Measurements from ENCODE around the gene CHMP3.
"Not testable (repeated sequence)": the region's sequence is repeated elsewhere in the genome, so short reads cannot be mapped to it uniquely, and the experiment has no call there.

The CHMP3 gene

DNA sequence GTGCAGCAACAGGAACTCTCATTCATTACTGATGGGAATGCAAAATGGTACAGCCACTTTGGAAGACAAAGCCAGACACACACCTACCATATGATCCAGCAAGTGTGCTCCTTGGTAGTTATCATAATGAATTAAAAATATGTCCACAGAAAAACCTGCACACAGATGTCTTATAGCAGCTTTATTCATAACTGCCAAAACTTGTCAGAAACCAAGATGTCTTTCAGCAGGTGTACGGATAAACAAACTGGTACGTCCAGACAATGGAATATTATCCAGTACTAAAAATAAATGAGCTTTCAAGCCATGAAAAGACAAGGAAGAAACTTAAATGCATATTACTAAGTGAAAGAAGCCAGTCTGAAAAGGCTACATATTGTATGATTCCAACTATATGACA lies 50.4 kb downstream of the CHMP3 start:
- in situ Hi-C loops (cut with MboI; ENCODE audit: low sequenced_read_pairs): no loop called here

DNA sequence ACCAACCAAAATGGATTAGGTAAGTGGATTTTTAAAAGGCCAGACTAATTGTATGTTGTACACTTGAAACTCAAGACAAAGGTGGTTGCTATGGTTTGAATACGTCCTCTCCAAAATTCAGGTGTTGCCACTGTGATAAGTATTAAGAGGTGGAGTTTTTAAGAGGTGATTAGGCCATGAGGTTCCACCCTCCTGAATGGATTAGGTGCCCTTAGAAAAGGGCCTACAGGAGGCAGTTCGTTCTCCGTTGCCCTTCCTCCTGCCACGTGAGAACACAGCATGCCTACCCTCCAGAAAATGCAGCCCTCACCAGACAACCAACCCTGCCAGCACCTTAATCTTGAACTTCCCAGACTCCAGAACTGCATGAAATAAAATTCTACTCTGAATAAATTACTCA lies 51.2 kb downstream of the CHMP3 start:
- in situ Hi-C loops (cut with MboI; ENCODE audit: low sequenced_read_pairs): no loop called here

DNA sequence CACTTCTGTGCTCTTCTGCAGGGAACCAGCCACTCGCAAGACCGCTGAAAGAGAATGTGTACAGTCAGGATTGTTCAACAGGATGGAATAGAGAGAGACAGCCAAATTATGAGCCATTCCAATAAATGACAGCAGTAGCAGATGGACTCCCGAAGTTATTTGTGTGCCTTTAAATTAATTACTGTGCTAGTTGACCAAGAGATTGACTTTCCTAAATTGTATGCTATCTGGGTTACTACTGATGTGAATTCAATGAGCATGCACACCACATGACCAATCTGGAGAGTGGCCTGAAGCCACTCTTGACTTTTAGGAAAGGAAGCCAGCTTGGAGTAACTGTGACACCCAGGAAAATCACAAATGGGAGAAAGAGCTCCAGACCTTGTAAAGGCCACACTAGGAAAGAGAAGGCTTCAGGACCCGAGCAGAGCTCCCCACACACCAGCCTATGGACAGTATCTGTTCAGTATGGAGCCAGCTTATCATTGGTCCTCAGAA lies 52.8 kb downstream of the CHMP3 start:
- in situ Hi-C loops (cut with MboI; ENCODE audit: low sequenced_read_pairs): no loop called here

GRCh38 chr2:86507600-86507999 lies 55.6 kb downstream of the CHMP3 start:
- in situ Hi-C loops (cut with MboI; ENCODE audit: low sequenced_read_pairs): no loop called here

- in situ Hi-C loops (cut with MboI; ENCODE audit: low sequenced_read_pairs): no loop called here
Measured at GRCh38 chr2:86500325-86501083, 62.7 kb downstream of the CHMP3 start.

DNA sequence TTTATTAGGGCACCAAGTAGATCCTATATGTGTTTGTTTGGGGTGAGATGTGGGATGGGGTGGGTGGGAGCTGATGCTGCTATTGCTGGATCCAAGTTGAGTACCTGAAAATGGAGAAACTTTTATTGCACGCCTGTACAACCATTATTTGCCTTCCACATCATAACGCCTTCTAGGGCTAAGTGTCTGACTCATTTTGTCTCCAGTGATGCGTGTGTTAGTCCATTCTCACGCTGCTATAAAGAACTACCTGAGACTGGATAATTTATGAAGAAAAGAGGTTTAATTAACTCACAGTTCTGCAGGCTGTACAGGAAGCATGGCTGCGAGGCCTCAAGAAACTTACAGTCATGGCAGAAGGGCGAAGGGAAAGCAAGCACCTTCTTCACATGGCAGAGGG lies 63.9 kb downstream of the CHMP3 start:
- in situ Hi-C loops (cut with MboI; ENCODE audit: low sequenced_read_pairs): no loop called here

- in situ Hi-C loops (cut with MboI; ENCODE audit: low sequenced_read_pairs): no loop called here
Measured at GRCh38 chr2:86498468-86499260, 64.6 kb downstream of the CHMP3 start.

GRCh38 chr2:86496391-86496790 lies 66.9 kb downstream of the CHMP3 start:
- in situ Hi-C loops (cut with MboI; ENCODE audit: low sequenced_read_pairs): not testable (repeated sequence)

- in situ Hi-C loops (cut with MboI; ENCODE audit: low sequenced_read_pairs): no loop called here
Measured at GRCh38 chr2:86492048-86492453, 71.2 kb downstream of the CHMP3 start.

DNA sequence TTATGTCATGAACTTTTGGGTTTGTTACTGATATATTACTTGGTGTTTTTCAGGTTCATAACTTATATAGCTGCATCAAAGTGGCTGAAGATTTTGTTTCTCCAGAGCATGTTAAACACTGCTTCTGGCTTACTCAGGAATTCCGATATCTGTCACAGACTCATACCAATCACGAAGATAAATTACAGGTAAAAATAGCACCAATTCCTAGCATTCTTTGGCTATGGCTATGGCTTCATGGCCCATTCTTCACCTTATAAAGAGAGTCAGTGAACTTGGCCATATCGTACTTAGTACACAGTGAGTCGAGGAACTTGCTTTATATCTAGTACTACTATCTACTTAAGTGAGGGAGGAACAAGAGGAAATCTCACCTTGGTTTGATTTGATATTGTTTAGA lies 72.2 kb downstream of the CHMP3 start:
- in situ Hi-C loops (cut with MboI; ENCODE audit: low sequenced_read_pairs): no loop called here

DNA sequence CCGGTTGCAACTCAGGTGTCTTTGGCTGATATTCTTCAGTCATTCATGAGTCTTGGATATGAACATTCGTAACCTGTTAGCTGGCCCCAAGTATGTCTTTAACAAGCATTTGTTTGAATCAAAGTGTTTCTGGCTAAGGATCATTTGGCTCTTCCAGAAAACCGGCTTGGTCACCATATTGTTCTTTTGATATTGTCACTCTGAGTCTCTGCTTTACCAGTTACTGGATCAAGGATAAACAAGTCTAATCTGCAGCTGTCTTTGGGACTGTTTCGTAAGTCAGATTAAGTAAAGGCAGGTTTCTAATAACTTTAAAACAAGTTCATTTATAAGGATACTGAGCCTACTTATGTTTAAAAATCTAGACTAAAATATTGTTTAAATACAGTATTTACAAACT lies 73.0 kb downstream of the CHMP3 start:
- in situ Hi-C loops (cut with MboI; ENCODE audit: low sequenced_read_pairs): no loop called here

GRCh38 chr2:86489542-86489941 lies 73.7 kb downstream of the CHMP3 start:
- in situ Hi-C loops (cut with MboI; ENCODE audit: low sequenced_read_pairs): no loop called here

GRCh38 chr2:86488561-86489250 lies 74.5 kb downstream of the CHMP3 start:
- in situ Hi-C loops (cut with MboI; ENCODE audit: low sequenced_read_pairs): no loop called here

DNA sequence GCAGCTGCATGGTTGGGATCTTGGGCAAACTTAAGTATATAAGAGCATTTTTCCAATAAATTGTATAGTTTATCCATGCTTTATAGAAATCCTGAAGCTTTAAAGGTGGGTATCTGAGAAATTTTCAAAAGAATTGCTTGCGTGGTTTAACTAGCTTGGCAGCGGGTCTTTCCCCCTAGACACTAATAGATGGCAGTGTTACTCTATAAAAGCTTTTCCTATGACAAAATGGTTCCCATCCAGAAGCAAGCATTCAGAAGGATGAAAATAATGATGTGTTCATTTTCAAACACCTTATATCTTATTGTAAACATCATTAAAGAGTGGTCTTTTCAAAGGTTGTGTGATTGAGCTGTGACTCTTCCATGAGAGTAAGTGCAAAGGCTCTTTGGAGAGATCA lies 76.2 kb downstream of the CHMP3 start:
- in situ Hi-C loops (cut with MboI; ENCODE audit: low sequenced_read_pairs): no loop called here

- in situ Hi-C loops (cut with MboI; ENCODE audit: low sequenced_read_pairs): no loop called here
Measured at GRCh38 chr2:86485802-86486201, 77.4 kb downstream of the CHMP3 start.

- in situ Hi-C loops (cut with MboI; ENCODE audit: low sequenced_read_pairs): no loop called here
Measured at GRCh38 chr2:86485103-86485502, 78.1 kb downstream of the CHMP3 start.

DNA sequence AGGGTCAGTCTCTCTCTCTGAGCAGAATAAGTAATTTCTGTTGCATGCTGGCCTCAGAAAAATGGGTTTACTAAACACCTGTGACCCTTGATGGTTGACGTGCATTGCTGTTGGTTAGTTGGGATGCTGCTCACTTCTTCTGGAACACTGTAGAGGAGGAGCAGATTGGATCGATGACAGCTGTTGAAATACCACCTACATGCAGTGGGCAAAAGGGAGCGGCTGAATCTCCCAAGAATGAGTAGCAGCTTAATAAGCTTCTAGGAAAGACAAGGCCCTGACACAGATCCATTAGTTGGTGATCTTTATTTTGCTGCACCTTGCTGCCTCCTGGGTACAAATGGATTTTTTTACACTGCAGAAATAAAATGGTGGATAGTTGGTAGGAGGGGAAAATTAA lies 78.9 kb downstream of the CHMP3 start:
- in situ Hi-C loops (cut with MboI; ENCODE audit: low sequenced_read_pairs): no loop called here

DNA sequence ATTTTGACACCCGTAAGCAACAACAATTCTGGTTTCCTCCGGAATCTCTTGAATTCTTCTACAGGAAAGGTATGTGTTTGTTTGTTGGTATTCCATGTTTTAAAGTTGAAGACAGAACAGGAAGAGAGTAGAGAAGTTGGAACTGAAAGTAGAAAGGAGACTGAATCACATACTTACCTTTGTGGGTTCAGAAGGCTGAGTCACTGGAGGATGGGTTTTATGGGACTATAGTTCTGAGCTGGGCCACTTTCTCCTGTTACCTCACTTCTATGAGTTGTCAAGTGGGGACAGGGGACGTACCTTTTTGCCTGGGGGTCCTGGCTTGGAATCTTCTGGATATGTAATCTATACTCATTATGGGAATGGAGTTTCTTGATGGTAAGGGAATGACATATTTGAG lies 81.2 kb downstream of the CHMP3 start:
- in situ Hi-C loops (cut with MboI; ENCODE audit: low sequenced_read_pairs): no loop called here

- in situ Hi-C loops (cut with MboI; ENCODE audit: low sequenced_read_pairs): no loop called here
Measured at GRCh38 chr2:86480105-86480504, 83.1 kb downstream of the CHMP3 start.

DNA sequence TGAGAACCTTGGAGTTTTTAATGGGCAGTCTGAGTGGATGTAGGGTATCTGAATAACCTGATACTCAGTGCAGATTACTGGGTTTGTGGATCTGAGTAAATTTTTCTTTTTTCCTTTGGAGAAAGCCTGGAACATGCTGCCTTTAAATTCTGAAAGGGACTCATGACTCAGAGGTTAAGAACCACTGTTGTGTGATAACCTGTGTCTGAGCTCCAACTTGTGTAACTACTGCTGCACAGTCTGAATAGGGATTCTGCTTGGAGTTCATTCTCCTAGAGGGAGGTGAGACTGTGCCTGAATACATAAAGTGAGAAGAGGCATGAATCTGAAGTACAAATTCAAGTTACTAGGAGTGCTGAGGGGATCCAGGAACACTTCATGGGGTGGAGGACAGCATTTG lies 85.9 kb downstream of the CHMP3 start:
- in situ Hi-C loops (cut with MboI; ENCODE audit: low sequenced_read_pairs): no loop called here

GRCh38 chr2:86476918-86477317 lies 86.3 kb downstream of the CHMP3 start:
- in situ Hi-C loops (cut with MboI; ENCODE audit: low sequenced_read_pairs): no loop called here

GRCh38 chr2:86476092-86476491 lies 87.2 kb downstream of the CHMP3 start:
- in situ Hi-C loops (cut with MboI; ENCODE audit: low sequenced_read_pairs): no loop called here
